H9 (cell line): ENCODE results near the gene TRPM5. TPM values are rescaled to one million over a fixed set of nuclear protein-coding genes. Genes with fewer than 3 reads are reported as not detected.

ENCODE experiments used
- DNase-seq: peaks from one replicate; pipeline ENCODE4 v3.0.0-alpha.2; 2017
- H2AFZ ChIP-seq: one replicate; pipeline ENCODE4 v1.6.1; 2013; ENCODE audit warnings: mild to moderate bottlenecking, low read length, control low read depth, moderate library complexity
- H2AK5ac ChIP-seq: 2 replicates; pipeline ENCODE4 v1.6.1; 2013; ENCODE audit warnings: low read length, control low read depth, mixed read lengths; ENCODE audit not compliant: insufficient read length
- H2BK120ac ChIP-seq: one replicate; pipeline ENCODE4 v1.6.1; 2013; ENCODE audit warnings: low read depth, mild to moderate bottlenecking, low read length, control low read depth, inconsistent platforms; ENCODE audit not compliant: poor library complexity, severe bottlenecking
- H2BK12ac ChIP-seq: 2 replicates; pipeline ENCODE4 v1.6.1; 2013; ENCODE audit warnings: low read length, control low read depth, mixed read lengths, low read depth; ENCODE audit not compliant: insufficient read length
- H2BK15ac ChIP-seq: 2 replicates; pipeline ENCODE4 v1.6.1; 2013; ENCODE audit warnings: low read depth, low read length, control low read depth
- H2BK20ac ChIP-seq: one replicate; pipeline ENCODE4 v1.6.1; 2013; ENCODE audit warnings: low read depth, mild to moderate bottlenecking, low read length, control low read depth, inconsistent platforms; ENCODE audit not compliant: poor library complexity, severe bottlenecking
- H2BK5ac ChIP-seq: 2 replicates; pipeline ENCODE4 v1.6.1; 2013; ENCODE audit warnings: low read length, control low read depth, mixed read lengths; ENCODE audit not compliant: insufficient read length
- H3K14ac ChIP-seq: 2 replicates; pipeline ENCODE4 v1.6.1; 2013; ENCODE audit warnings: low read length, control low read depth; ENCODE audit not compliant: insufficient read depth
- H3K18ac ChIP-seq: 2 replicates; pipeline ENCODE4 v1.6.1; 2013; ENCODE audit warnings: low read depth, mild to moderate bottlenecking, mixed read lengths, low read length, control low read depth; ENCODE audit not compliant: insufficient read length
- H3K23ac ChIP-seq: 2 replicates; pipeline ENCODE4 v1.6.1; 2013; ENCODE audit warnings: low read length, control low read depth, mixed read lengths, low read depth; ENCODE audit not compliant: insufficient read length
- H3K23me2 ChIP-seq: 2 replicates; pipeline ENCODE4 v1.6.1; 2013; ENCODE audit warnings: low read depth, mild to moderate bottlenecking, mixed read lengths, low read length, control low read depth; ENCODE audit not compliant: insufficient read length, poor library complexity, severe bottlenecking
- H3K27ac ChIP-seq: 2 replicates; pipeline ENCODE4 v1.5.1; 2013; ENCODE audit warnings: low read length, control low read depth, mixed read lengths, low read depth; ENCODE audit not compliant: insufficient read length
- H3K27me3 ChIP-seq: 2 replicates; pipeline ENCODE4 v1.6.1; 2013; ENCODE audit warnings: low read length, control low read depth, inconsistent platforms; ENCODE audit not compliant: insufficient read depth
- H3K4ac ChIP-seq: 2 replicates; pipeline ENCODE4 v1.6.1; 2013; ENCODE audit warnings: low read depth, mild to moderate bottlenecking, control low read depth, inconsistent platforms, low read length, moderate library complexity
- H3K4me1 ChIP-seq: 2 replicates; pipeline ENCODE4 v1.6.1; 2013; ENCODE audit warnings: low read length, control low read depth, inconsistent platforms; ENCODE audit not compliant: insufficient read depth
- H3K4me2 ChIP-seq: 2 replicates; pipeline ENCODE4 v1.6.1; 2013; ENCODE audit warnings: low read length, control low read depth, mixed read lengths; ENCODE audit not compliant: insufficient read length, insufficient read depth
- H3K56ac ChIP-seq: 2 replicates; pipeline ENCODE4 v1.6.1; 2013; ENCODE audit warnings: low read depth, mild to moderate bottlenecking, mixed read lengths, low read length, control low read depth; ENCODE audit not compliant: insufficient read length
- H3K79me1 ChIP-seq: 2 replicates; pipeline ENCODE4 v1.6.1; 2013; ENCODE audit warnings: low read depth, mild to moderate bottlenecking, moderate library complexity, low read length, control low read depth, inconsistent platforms; ENCODE audit not compliant: insufficient read depth, poor library complexity, severe bottlenecking
- H3K79me2 ChIP-seq: 2 replicates; pipeline ENCODE4 v1.6.1; 2013; ENCODE audit warnings: low read length, control low read depth, inconsistent platforms; ENCODE audit not compliant: insufficient read depth
- H3K9ac ChIP-seq: 2 replicates; pipeline ENCODE4 v1.6.1; 2013; ENCODE audit warnings: low read length, control low read depth, mixed read lengths; ENCODE audit not compliant: insufficient read length; ENCODE audit errors: extremely low read depth
- H3K9me3 ChIP-seq: one replicate; pipeline ENCODE4 v1.6.1; 2013; ENCODE audit warnings: low read depth, low read length, inconsistent platforms; ENCODE audit not compliant: control insufficient read depth
- H3T11ph ChIP-seq: one replicate; pipeline ENCODE4 v1.6.1; 2013; ENCODE audit warnings: mild to moderate bottlenecking, low read length, control low read depth, inconsistent platforms
- H4K20me1 ChIP-seq: one replicate; pipeline ENCODE4 v1.6.1; 2013; ENCODE audit not compliant: control insufficient read depth, insufficient read length, insufficient read depth
- H4K5ac ChIP-seq: 2 replicates; pipeline ENCODE4 v1.6.1; 2013; ENCODE audit warnings: low read depth, mild to moderate bottlenecking, mixed read lengths, low read length, control low read depth; ENCODE audit not compliant: insufficient read length
- H4K8ac ChIP-seq: replicated peaks from 2 replicates; pipeline ENCODE4 v1.6.1; 2013; ENCODE audit warnings: low read length, control low read depth, mixed read lengths, low read depth; ENCODE audit not compliant: insufficient read length
- H4K91ac ChIP-seq: 2 replicates; pipeline ENCODE4 v1.6.1; 2013; ENCODE audit warnings: low read depth, mild to moderate bottlenecking, moderate library complexity, mixed read lengths, low read length, control low read depth; ENCODE audit not compliant: insufficient read length
- H3K27ac Mint-ChIP-seq, 3 experiments: 2 replicates in 2 of 3; 3 replicates in 1 of 3; pipeline ENCODE4 v1.8.0; 2020 to 2021; ENCODE audit warnings: mixed read lengths in 3 of 3, mild to moderate bottlenecking in 1 of 3, moderate library complexity in 1 of 3
- H3K27me3 Mint-ChIP-seq: 2 replicates; pipeline ENCODE4 v1.8.0; 2021; ENCODE audit warnings: low read depth, mild to moderate bottlenecking, moderate library complexity, mixed read lengths
- H3K36me3 Mint-ChIP-seq, 3 experiments: 2 replicates in 2 of 3; 3 replicates in 1 of 3; pipeline ENCODE4 v1.8.0; 2020 to 2021; ENCODE audit warnings: low read depth in 3 of 3, mixed read lengths in 3 of 3; ENCODE audit not compliant: insufficient read depth in 1 of 3
- H3K4me1 Mint-ChIP-seq, 2 experiments: 2 replicates each; pipeline ENCODE4 v1.8.0; 2020; ENCODE audit warnings: mixed read lengths in 2 of 2
- H3K4me3 Mint-ChIP-seq, 2 experiments: 2 replicates in 1 of 2; 3 replicates in 1 of 2; pipeline ENCODE4 v1.8.0; 2020 to 2021; ENCODE audit warnings: mild to moderate bottlenecking in 2 of 2, mixed read lengths in 2 of 2, moderate library complexity in 1 of 2
- H3K9me3 Mint-ChIP-seq, 2 experiments: 2 replicates in 1 of 2; 3 replicates in 1 of 2; pipeline ENCODE4 v1.8.0; 2020; ENCODE audit warnings: mild to moderate bottlenecking in 2 of 2, mixed read lengths in 2 of 2, moderate library complexity in 1 of 2
- WGBS: extraction: QIAGEN DNeasy Blood & Tissue Kit; methylation state at CpG from one replicate; pipeline ENCODE4 v1.1.7; 2013; ENCODE audit warnings: missing lambda C conversion rate, low lambda C conversion rate, mixed read lengths; ENCODE audit not compliant: insufficient read length; ENCODE audit errors: extremely low coverage; 5-methylcytosine and 5-hydroxymethylcytosine counted together
- total RNA-seq: library from RNA; stranded (reverse); gene quantifications from 2 replicates; pipeline ENCODE4 v1.2.1, GENCODE V29; 2021
- TF ChIP-seq, protein P1 (sequence below): fragments of 200-600 bp; sonication (generic); conservative IDR thresholded peaks from 3 replicates; pipeline ENCODE4 v1.8.0; 2021; ENCODE audit warnings: antibody characterized with exemption, mild to moderate bottlenecking

TRPM5 gene
- total RNA-seq, 1 experiment from 2014 or later: 0.09 TPM

DNA sequence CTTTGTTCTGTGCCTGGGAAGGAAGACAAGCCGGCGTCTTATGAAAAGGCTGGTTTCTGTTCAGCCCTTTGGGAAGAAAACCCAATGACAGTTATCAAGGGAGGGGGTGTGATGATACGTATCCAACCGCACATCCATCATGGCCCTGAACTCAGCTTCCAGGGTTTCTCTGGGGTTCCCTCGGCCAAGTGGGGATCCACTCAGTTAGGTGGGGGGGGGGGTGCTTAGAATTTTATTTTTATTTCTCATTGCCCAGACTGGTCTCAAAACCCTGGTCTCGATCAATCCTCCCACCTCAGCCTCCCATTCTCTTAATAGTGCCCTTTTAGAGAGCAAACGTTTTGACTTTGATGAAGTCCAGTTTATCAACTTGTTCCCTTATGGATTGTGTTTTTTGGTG is 26.2 kb upstream of the TRPM5 start:
- Mint-ChIP-seq H3K9me3 (no peaks in the 10 kb centered on the region), H3K27me3 (peaks cover 88% of the 10 kb centered on the region), H3K4me1 (no peaks in the 10 kb centered on the region), H3K27ac (no peak overlapping the region), H3K4me3 (no peak overlapping the region), H3K36me3 (no peaks in the 10 kb centered on the region; a peak in 1 of 7 replicates)
- Histone ChIP-seq H3T11ph (no peak overlapping the region), H3K4me1 (no peaks in the 10 kb centered on the region), H4K91ac (no peak overlapping the region), H3K18ac (no peak overlapping the region), H2BK20ac (no peak overlapping the region), H3K79me1 (no peaks in the 10 kb centered on the region), H2BK15ac (no peak overlapping the region), H3K14ac (no peak overlapping the region), H3K23ac (no peak overlapping the region), H2AK5ac (no peak overlapping the region), H3K4me2 (no peak overlapping the region), H3K9ac (no peak overlapping the region), H2BK5ac (no peak overlapping the region), H3K23me2 (no peaks in the 10 kb centered on the region), H2AFZ (no peak overlapping the region), H3K4ac (no peak overlapping the region), H3K9me3 (no peaks in the 10 kb centered on the region), H3K27me3 (peaks cover 5% of the 10 kb centered on the region), H4K20me1 (no peaks in the 10 kb centered on the region), H3K79me2 (no peaks in the 10 kb centered on the region), H3K56ac (no peak overlapping the region), H4K8ac (no peak overlapping the region), H3K27ac (no peak overlapping the region), H2BK12ac (no peak overlapping the region), H4K5ac (no peak overlapping the region), H2BK120ac (no peak overlapping the region)
- no peak for DNase-seq
- TF ChIP-seq, protein P1, sequence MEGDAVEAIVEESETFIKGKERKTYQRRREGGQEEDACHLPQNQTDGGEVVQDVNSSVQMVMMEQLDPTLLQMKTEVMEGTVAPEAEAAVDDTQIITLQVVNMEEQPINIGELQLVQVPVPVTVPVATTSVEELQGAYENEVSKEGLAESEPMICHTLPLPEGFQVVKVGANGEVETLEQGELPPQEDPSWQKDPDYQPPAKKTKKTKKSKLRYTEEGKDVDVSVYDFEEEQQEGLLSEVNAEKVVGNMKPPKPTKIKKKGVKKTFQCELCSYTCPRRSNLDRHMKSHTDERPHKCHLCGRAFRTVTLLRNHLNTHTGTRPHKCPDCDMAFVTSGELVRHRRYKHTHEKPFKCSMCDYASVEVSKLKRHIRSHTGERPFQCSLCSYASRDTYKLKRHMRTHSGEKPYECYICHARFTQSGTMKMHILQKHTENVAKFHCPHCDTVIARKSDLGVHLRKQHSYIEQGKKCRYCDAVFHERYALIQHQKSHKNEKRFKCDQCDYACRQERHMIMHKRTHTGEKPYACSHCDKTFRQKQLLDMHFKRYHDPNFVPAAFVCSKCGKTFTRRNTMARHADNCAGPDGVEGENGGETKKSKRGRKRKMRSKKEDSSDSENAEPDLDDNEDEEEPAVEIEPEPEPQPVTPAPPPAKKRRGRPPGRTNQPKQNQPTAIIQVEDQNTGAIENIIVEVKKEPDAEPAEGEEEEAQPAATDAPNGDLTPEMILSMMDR: no peak
- WGBS: no CpG with 5 or more reads among the region's 7 CpGs
